Kidney epithelial cell (primary cell): ENCODE data around the gene TRAPPC12. TPM values are rescaled to one million over a fixed set of nuclear protein-coding genes. Genes with fewer than 3 reads are reported as not detected.

Experiments
- DNase-seq: peaks from one replicate; pipeline ENCODE4 v3.0.0-alpha.2; 2010; ENCODE audit warnings: low read depth
- H3K27me3 ChIP-seq: 2 replicates; pipeline ENCODE4 v1.6.0; 2011; ENCODE audit warnings: low read length; ENCODE audit not compliant: control insufficient read depth, insufficient read depth
- H3K36me3 ChIP-seq: 2 replicates; pipeline ENCODE4 v1.5.1; 2011; ENCODE audit warnings: low read length; ENCODE audit not compliant: control insufficient read depth, insufficient read depth
- H3K4me3 ChIP-seq: 2 replicates; pipeline ENCODE4 v1.5.1; 2011; ENCODE audit warnings: low read depth, mild to moderate bottlenecking, control low read depth, low read length
- total RNA-seq: library from RNA; depleted of rRNA; stranded (reverse); fragments of >200 nt; gene quantifications from 2 replicates; pipeline ENCODE4 v1.2.3, GENCODE V29; 2015
- TF ChIP-seq, protein P1 (sequence below): IDR thresholded peaks from 2 replicates; pipeline ENCODE4 v1.5.1; 2011; ENCODE audit warnings: mild to moderate bottlenecking, moderate library complexity, low read length, control low read depth, inconsistent platforms; ENCODE audit not compliant: insufficient read depth, poor library complexity, severe bottlenecking

Gene TRAPPC12
- total RNA-seq, 1 donor from 2014 or later, result 47.7 TPM

DNA sequence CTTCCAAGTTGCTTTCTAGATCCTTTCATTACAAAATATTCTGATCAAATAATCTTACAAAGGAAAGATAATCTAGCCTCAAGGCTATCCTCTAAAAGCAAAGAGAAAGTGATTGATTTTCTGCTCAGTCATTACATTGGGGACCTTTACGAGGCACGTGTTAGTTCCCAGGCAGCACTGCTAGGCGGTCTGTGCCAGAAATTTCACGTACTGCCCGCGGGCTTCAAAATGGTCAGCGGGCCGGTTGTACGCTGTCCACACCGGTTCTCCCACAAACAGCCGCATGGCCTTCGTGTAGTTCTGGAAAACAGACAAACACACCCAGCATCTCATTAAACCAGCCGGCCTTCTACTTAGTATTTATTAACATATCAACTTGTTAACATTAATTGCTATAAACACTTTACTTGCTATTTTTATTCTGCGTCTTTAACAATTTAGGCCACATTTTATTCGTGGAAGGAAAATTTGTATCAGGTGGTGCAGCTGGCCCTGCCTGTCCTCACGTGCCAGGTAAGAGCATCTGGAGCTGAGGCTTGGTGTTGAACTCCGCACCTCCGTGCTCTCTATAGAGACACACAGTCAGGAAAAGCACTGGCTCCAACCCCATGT is 119.4 kb downstream of the TRAPPC12 start:
- TF ChIP-seq, protein P1, sequence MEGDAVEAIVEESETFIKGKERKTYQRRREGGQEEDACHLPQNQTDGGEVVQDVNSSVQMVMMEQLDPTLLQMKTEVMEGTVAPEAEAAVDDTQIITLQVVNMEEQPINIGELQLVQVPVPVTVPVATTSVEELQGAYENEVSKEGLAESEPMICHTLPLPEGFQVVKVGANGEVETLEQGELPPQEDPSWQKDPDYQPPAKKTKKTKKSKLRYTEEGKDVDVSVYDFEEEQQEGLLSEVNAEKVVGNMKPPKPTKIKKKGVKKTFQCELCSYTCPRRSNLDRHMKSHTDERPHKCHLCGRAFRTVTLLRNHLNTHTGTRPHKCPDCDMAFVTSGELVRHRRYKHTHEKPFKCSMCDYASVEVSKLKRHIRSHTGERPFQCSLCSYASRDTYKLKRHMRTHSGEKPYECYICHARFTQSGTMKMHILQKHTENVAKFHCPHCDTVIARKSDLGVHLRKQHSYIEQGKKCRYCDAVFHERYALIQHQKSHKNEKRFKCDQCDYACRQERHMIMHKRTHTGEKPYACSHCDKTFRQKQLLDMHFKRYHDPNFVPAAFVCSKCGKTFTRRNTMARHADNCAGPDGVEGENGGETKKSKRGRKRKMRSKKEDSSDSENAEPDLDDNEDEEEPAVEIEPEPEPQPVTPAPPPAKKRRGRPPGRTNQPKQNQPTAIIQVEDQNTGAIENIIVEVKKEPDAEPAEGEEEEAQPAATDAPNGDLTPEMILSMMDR, result no peak
- no peak overlapping the region for H3K4me3 ChIP-seq
- H3K27me3 ChIP-seq, result no peaks in the 10 kb centered on the region
- DNase-seq, result no peak
- no peaks in the 10 kb centered on the region for H3K36me3 ChIP-seq

DNA sequence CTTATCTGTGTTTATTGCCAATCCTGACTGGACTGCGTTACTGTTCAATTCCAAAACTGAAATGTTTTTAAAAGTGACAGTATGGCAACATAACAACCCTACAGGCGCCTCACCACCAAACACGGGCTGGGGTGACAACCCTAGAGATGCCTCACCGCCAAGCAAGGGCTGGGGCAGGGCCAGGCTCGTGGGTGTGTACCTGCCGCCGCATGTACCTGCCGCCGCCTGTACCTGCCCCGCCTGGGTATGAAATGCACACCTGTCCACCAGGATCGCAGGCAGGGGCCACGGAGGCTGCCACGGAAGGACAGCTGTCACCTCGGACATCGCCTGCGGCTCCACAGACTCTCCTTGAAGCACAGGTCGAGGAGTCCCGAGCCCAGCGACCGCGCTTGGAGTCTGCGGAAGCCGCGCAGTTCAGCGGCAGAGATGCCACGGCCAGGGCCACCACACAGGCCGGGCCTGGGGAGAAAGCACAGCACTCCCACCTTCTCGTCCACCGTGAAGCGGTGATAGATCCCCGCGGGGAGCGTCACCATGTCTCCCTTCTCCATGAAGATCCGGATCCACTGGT is 120.9 kb downstream of the TRAPPC12 start:
- no peak for DNase-seq
- TF ChIP-seq, protein P1, result no peak
- no peak overlapping the region for H3K4me3 ChIP-seq
- no peaks in the 10 kb centered on the region for H3K36me3 ChIP-seq
- H3K27me3 ChIP-seq, result no peaks in the 10 kb centered on the region

DNA sequence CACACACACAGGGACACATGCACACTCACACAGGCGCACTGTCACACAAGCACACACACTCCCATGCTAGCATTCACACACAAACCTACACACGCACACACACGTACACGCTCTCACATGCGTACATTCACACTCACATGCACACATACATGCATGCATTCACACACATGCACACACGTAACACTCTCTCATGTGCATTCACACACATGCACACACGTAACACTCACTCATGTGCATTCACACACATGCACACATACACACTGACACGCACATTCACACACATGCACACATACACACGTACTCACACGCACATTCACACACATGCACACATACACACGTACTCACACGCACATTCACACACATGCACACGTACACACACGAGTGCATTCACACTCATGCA is 123.6 kb downstream of the TRAPPC12 start:
- H3K4me3 ChIP-seq, result no peak overlapping the region
- H3K27me3 ChIP-seq, result no peaks in the 10 kb centered on the region
- H3K36me3 ChIP-seq, result no peaks in the 10 kb centered on the region
- DNase-seq, result no peak
- TF ChIP-seq, protein P1, result no peak

DNA sequence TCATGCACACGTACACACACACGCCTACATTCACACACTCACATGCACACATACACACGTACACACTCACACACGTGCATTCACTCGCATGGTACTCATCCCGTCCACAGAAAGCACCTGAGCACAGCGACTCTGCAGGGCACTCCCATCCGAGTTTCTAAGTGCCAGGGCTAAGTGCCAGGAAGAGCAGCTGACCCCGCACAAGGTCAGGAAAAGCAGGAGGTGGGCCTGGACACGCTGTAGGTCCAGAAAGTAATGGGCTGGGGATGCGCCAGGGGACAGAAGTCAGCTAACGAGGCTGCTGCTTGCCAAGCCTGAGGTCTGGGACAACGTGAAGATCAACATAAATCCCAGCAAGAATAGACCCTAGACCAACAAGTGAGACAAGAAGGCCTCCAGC is 124.0 kb downstream of the TRAPPC12 start:
- H3K36me3 ChIP-seq, result no peaks in the 10 kb centered on the region
- TF ChIP-seq, protein P1, result no peak

DNA sequence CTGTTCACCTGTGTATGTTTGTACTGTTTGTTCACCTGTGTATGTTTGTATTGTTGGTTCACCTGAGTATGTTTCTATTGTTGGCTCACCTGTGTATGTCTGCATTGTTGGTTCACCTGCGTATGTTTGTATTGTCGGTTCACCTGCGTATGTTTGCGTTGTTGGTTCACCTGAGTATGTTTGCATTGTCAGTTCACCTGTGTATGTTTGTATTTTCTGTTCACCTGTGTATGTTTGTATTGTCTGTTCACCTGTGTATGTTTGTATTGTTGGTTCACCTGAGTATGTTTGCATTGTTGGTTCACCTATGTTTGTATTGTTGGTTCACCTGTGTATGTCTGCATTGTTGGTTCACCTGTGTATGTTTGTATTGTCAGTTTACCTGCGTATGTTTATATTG is 125.2 kb downstream of the TRAPPC12 start:
- H3K36me3 ChIP-seq, result no peaks in the 10 kb centered on the region
- no peak overlapping the region for H3K4me3 ChIP-seq
- no peak for DNase-seq
- H3K27me3 ChIP-seq, result no peaks in the 10 kb centered on the region
- TF ChIP-seq, protein P1, result no peak

More for the DNA sequence above, 124.0 kb downstream of the TRAPPC12 start:
- no peak overlapping the region for H3K4me3 ChIP-seq
- no peaks in the 10 kb centered on the region for H3K27me3 ChIP-seq
- DNase-seq, result no peak

DNA sequence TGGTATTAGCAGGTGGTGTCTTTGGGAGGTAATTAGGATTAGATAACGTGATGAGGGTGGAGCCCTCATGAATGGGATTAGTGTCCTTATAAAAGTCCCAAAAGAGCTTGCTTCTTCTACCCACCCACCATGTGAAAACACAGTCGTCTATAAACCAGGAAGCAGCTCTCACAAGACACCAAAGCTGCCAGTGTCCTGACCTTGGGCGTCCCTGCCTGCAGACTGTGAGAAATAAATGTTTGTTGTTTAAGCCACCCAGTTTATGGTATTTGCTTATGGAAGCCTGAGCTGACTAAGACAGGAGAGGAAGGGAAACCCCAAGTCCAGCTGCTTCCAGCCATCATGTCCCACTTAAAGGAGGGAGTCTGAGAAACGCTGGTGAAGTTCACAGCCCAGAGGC is 126.3 kb downstream of the TRAPPC12 start:
- no peak overlapping the region for H3K4me3 ChIP-seq
- no peaks in the 10 kb centered on the region for H3K27me3 ChIP-seq
- no peaks in the 10 kb centered on the region for H3K36me3 ChIP-seq
- TF ChIP-seq, protein P1, result no peak
- no peak for DNase-seq
